Fibroblast of pulmonary artery (primary cell): ENCODE measurements around the gene MAML2.

Experiments used
- DNase-seq: peaks from one replicate; pipeline ENCODE4 v3.0.0-alpha.2; 2010; ENCODE audit warnings: low read depth
- H3K4me3 ChIP-seq: replicated peaks from 2 replicates; pipeline ENCODE4 v1.5.1; 2011; ENCODE audit warnings: low read depth, mild to moderate bottlenecking, control low read depth, low read length, moderate library complexity
- CTCF ChIP-seq: IDR thresholded peaks from 2 replicates; pipeline ENCODE4 v1.5.1; 2011; ENCODE audit warnings: mild to moderate bottlenecking, control low read depth, low read length, inconsistent platforms; ENCODE audit errors: missing control alignments

Gene MAML2

GRCh38 chr11:96045622-96046456 is 297.2 kb downstream of the MAML2 start:
- DNase-seq: peak; percentile 75
- peak overlapping the region; percentile 23 for H3K4me3 ChIP-seq
- TF ChIP-seq CTCF: peak; percentile 47

- no peak for DNase-seq
- no peak for TF ChIP-seq CTCF
- no peak overlapping the region for H3K4me3 ChIP-seq
Measured at GRCh38 chr11:96044747-96045146, 298.2 kb downstream of the MAML2 start.

GRCh38 chr11:96044311-96044710 is 298.7 kb downstream of the MAML2 start:
- DNase-seq: no peak
- H3K4me3 ChIP-seq: no peak overlapping the region
- no peak for TF ChIP-seq CTCF

- TF ChIP-seq CTCF: no peak
- no peak for DNase-seq
- no peak overlapping the region for H3K4me3 ChIP-seq
Measured at GRCh38 chr11:96043291-96043690, 299.7 kb downstream of the MAML2 start.

GRCh38 chr11:96038046-96038445 is 304.9 kb downstream of the MAML2 start:
- TF ChIP-seq CTCF: no peak
- no peak for DNase-seq
- H3K4me3 ChIP-seq: no peak overlapping the region

GRCh38 chr11:96037405-96037949 is 305.5 kb downstream of the MAML2 start:
- H3K4me3 ChIP-seq: no peak overlapping the region
- TF ChIP-seq CTCF: no peak
- DNase-seq: peak; percentile 23
